Measurements from ENCODE around the gene ALPI. TPM values are rescaled to one million over a fixed set of nuclear protein-coding genes. Genes with fewer than 3 reads are reported as not detected.
A peak's percentile ranks its signal among the peaks of the same experiment; 100 is the strongest.

The ALPI gene
- total and polyA plus RNA-seq, 8 donors, result 1.4 to 12.3 TPM; not detected in 6

DNA sequence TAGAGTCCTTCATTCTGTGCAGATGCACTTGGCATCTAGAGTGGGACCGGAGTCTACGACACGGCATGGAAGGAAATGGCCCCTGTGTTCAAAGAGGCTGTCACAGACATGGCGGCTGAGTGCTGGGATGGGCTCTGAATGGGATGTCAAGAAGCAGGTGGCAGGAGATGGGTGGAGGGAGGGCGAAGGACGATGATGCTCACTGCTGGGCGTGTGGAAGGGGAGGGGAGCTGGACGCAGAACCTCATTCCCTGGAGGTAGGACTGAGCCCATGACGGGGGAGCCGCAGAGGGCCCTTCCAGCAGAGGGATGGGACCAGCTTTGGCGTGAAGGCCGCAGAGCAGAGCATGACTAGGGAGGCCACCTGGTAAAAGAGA, 18.8 kb upstream of the ALPI start:
- no peaks in the 10 kb centered on the region for H3K36me3 ChIP-seq

GRCh38 chr2:232438091-232438490, 17.9 kb upstream of the ALPI start:
- Histone ChIP-seq H3K27me3 (peaks cover 0 to 14% (median 3%) of the 10 kb centered on the region in 3 donors), H3K9me3 (no peaks in the 10 kb centered on the region), H3K4me1 (peaks cover 0 to 5% (median 0%) of the 10 kb centered on the region in 4 donors), H3K4me3 (no peak overlapping the region), H3K27ac (no peak overlapping the region), H3K36me3 (no peaks in the 10 kb centered on the region)
- intact Hi-C loops (cut with DNase I; ENCODE audit: low total_unique reads), result loop anchor here (5.0 kb wide), 2 partner anchors 84 to 531 kb away; partner anchors contain the start of gene PRSS56
- 83 to 86% (median 85%) methylated on average over 11 to 12 of the region's 12 CpGs for WGBS, 5 donors
- TF ChIP-seq POLR2A (IDR thresholded peaks at IDR 0.05) (no peak), POLR2AphosphoS5 (IDR thresholded peaks at IDR 0.05) (no peak), EP300 (IDR thresholded peaks at IDR 0.05) (no peak)
- TF ChIP-seq, protein P1, sequence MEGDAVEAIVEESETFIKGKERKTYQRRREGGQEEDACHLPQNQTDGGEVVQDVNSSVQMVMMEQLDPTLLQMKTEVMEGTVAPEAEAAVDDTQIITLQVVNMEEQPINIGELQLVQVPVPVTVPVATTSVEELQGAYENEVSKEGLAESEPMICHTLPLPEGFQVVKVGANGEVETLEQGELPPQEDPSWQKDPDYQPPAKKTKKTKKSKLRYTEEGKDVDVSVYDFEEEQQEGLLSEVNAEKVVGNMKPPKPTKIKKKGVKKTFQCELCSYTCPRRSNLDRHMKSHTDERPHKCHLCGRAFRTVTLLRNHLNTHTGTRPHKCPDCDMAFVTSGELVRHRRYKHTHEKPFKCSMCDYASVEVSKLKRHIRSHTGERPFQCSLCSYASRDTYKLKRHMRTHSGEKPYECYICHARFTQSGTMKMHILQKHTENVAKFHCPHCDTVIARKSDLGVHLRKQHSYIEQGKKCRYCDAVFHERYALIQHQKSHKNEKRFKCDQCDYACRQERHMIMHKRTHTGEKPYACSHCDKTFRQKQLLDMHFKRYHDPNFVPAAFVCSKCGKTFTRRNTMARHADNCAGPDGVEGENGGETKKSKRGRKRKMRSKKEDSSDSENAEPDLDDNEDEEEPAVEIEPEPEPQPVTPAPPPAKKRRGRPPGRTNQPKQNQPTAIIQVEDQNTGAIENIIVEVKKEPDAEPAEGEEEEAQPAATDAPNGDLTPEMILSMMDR (IDR thresholded peaks at IDR 0.05), result no peak
- DNase-seq, result no peak

More for the DNA sequence above, 18.8 kb upstream of the ALPI start:
- no peak overlapping the region for H3K27ac ChIP-seq
- H3K4me3 ChIP-seq, result no peak overlapping the region
- H3K4me1 ChIP-seq, result peaks cover 0 to 5% (median 0%) of the 10 kb centered on the region in 4 donors
- intact Hi-C loops (cut with DNase I; ENCODE audit: low total_unique reads), result loop anchor here (5.0 kb wide), 2 partner anchors 85 to 530 kb away; partner anchors contain the start of gene PRSS56
- H3K27me3 ChIP-seq, result peaks cover 0 to 14% (median 3%) of the 10 kb centered on the region in 3 donors
- TF ChIP-seq EP300 (IDR thresholded peaks at IDR 0.05) (no peak), POLR2AphosphoS5 (IDR thresholded peaks at IDR 0.05) (no peak), POLR2A (IDR thresholded peaks at IDR 0.05) (no peak)
- TF ChIP-seq, protein P1 (IDR thresholded peaks at IDR 0.05), result no peak
- no peak for DNase-seq
- WGBS, 5 donors, result 83 to 90% (median 87%) methylated on average over 12 of the region's 12 CpGs
- H3K9me3 ChIP-seq, result no peaks in the 10 kb centered on the region

DNA sequence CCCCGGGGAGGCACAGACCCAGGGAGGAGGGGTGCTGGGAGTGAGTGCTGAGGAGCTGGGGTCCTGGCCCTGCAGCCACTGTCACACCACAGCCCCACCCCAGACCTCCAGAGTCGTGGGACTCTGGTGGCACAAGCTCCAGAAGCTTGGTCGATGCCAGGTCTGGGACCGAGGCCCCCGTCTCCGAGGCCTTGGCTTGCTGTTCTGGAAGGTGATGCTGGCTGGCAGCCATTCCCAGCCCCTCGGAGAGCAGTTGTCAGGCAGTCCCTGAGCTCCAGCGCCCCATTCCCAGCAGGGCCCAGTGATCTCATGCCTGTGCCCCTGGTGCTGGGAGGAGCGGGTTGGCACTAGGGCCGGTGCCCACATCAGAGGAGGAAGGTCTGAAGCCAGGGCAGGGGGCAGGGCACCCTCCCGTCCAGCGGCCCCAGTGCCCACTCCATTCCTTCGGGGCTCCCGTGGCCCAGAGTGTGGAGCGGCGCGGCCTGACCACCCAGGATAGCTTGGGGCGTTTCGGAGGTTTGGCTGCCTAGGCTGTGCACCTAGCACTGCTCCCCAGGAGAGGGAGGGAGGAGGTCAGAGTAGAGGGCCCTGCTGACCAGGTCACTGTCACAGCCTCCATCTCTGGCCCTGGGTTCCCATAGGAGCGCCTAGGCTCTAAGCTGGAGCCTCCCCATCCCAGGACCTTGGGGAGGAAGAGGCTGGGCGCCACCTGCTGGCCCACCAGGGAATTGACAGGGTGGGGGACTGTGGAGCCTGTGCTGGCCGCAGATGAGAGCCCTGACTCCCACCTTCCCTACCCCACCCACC, 16.8 kb upstream of the ALPI start:
- Histone ChIP-seq H3K4me3 (no peak overlapping the region), H3K9me3 (no peaks in the 10 kb centered on the region), H3K4me1 (peaks cover 0 to 5% (median 0%) of the 10 kb centered on the region in 4 donors), H3K27ac (no peak overlapping the region), H3K36me3 (no peaks in the 10 kb centered on the region), H3K27me3 (peaks cover 0 to 14% (median 3%) of the 10 kb centered on the region in 3 donors)
- intact Hi-C loops (cut with DNase I; ENCODE audit: low total_unique reads), result loop anchor here (5.0 kb wide), 2 partner anchors 83 to 532 kb away; partner anchors contain the start of gene PRSS56
- TF ChIP-seq, protein P1 (IDR thresholded peaks at IDR 0.05), result peak in 4 of 7 experiments; percentile 7 to 66 (median 45)
- TF ChIP-seq POLR2AphosphoS5 (IDR thresholded peaks at IDR 0.05) (no peak), POLR2A (IDR thresholded peaks at IDR 0.05) (no peak)
- 54 to 79% (median 75%) methylated on average over 4 to 21 of the region's 22 CpGs for WGBS, 5 donors
- DNase-seq, result peak; percentile 50 to 53

- intact Hi-C loops (cut with DNase I; ENCODE audit: low total_unique reads), result loop anchor here (5.0 kb wide), 2 partner anchors 83 to 532 kb away; partner anchors contain the start of gene PRSS56
- 17 to 37% (median 30%) methylated on average over 2 to 3 of the region's 5 CpGs for WGBS, 5 donors
- H3K27ac ChIP-seq, result no peak overlapping the region
- no peaks in the 10 kb centered on the region for H3K9me3 ChIP-seq
- H3K4me3 ChIP-seq, result no peak overlapping the region
- TF ChIP-seq, protein P1 (IDR thresholded peaks at IDR 0.05), result peak in 2 of 7 experiments; percentile 16 to 45
- TF ChIP-seq EP300 (IDR thresholded peaks at IDR 0.05), result no peak
- H3K36me3 ChIP-seq, result no peaks in the 10 kb centered on the region
- DNase-seq, result no peak
- peaks cover 0 to 14% (median 3%) of the 10 kb centered on the region in 3 donors for H3K27me3 ChIP-seq
- H3K4me1 ChIP-seq, result peaks cover 0 to 5% (median 0%) of the 10 kb centered on the region in 4 donors
Observed at GRCh38 chr2:232439758-232440135, 16.2 kb upstream of the ALPI start.
